NCI-H526 (cell line): ENCODE results near the gene NR4A3.
"Not testable (repeated sequence)": the region's sequence is repeated elsewhere in the genome, so short reads cannot be mapped to it uniquely, and the experiment has no call there.

Experiments used
- DNase-seq, 2 experiments: peaks; one replicate each; lab custom pipeline; 2025; lab: John Stamatoyannopoulos, UW

The NR4A3 gene

DNA sequence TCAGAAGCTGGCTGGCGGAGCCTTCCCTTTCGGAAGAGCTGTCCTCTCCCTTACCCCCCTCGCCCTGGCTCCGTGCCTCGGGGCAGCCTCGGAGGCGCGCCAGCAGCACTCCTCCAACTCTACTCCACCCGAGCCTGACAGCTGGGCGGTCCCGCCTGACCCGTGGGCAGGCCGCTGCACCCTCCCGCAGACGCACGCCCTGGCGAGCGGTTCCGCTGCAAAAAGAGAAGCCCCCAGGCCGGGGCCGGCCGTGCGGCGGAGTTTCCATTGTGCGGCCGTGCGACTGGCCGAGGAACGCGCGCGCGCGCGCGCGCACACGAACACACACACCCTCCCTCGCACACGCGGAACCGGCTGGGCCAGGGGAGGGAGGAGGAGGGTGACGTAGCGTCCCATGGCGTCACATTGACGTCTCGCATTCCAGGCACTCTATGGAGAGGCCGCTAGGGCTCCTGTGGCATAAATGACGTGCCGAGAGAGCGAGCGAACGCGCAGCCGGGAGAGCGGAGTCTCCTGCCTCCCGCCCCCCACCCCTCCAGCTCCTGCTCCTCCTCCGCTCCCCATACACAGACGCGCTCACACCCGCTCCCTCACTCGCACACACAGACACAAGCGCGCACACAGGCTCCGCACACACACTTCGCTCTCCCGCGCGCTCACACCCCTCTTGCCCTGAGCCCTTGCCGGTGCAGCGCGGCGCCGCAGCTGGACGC lies at the start of gene NR4A3:
TSS of gene NR4A3 (plus strand) at position 490 of the 713 bp plus-strand sequence. CDS start 6,158 bp downstream, outside the sequence.
- peak; percentile 91 to 96 for DNase-seq

GRCh38 chr9:99773468-99774138 lies 48.1 kb upstream of the NR4A3 start:
- no peak for DNase-seq

- no peak for DNase-seq
These were observed 43.4 kb upstream of the NR4A3 start for GRCh38 chr9:99778308-99778707.

- DNase-seq: no peak
These were observed 42.8 kb upstream of the NR4A3 start for GRCh38 chr9:99778836-99779235.

DNA sequence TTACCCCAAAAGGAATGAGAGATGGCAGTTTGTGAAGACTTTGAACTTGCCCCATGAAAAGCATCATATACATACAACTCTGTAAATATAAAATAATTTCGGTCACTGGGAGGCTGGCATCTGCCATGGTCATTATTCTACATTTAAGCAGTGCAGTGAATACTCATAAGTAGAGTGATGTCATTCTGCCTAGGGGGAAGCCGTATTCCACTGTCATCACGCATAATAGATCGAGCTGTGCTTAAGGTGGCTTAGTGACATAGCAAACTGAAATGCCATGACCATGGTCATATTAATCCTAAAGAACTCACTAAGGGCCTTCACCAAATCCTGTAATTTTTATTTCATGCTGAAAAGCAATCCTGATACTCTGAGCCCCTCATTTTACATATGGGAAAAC lies 42.4 kb upstream of the NR4A3 start:
- DNase-seq: no peak

DNA sequence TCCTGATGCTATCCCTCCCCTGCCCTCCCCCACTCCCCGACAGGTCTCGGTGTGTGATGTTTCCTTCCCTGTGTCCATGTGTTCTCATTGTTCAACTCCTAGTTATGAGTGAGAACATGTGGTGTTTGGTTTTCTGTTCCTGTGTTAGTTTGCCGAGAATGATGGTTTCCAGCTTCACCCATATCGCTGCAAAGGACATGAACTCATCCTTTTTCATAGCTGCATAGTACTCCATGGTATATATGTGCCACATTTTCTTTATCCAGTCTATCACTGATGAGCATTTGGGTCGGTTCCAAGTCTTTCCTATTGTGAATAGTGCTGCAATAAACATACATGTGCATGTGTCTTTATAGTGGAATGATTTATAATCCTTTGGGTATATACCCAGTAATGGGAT lies 39.3 kb upstream of the NR4A3 start:
- DNase-seq: not testable (repeated sequence)

DNA sequence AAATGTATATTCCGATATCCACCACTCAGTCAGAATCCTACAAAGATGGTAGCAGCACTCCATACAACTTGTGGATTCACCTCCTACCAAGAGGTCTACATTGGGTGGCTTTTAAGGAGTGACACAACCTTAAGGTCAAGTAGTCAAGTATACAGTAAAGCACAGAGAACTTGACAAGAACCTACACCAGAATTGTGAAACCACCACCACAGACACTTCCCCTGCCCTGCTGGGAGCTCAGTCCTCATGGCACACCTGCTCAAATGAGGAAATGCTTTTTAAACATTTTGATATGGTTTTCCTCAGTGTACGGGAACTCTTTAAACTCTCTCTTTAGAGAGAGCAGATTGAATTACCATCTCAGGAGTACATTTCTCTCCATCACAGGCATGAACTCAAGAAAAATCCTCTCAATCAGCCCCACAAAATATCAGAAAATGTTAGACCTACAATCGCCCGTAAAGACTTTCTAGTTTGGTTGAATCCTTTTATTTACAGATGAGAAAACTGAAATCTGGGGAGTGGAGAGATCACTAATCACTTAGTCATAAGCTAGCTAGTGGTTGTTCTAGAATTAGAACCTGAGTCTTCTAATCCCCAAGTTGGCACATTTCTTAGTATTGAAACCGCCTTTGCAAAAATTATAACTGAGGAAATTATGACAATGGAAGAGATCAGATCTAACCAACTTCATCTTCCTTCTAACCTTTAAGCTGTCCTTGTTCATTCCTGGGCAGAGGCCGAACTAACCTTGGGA lies 38.5 kb upstream of the NR4A3 start:
- DNase-seq: no peak

- DNase-seq: no peak
These were observed 37.9 kb upstream of the NR4A3 start for GRCh38 chr9:99783799-99784198.

GRCh38 chr9:99785010-99785590 lies 36.6 kb upstream of the NR4A3 start:
- no peak for DNase-seq

DNA sequence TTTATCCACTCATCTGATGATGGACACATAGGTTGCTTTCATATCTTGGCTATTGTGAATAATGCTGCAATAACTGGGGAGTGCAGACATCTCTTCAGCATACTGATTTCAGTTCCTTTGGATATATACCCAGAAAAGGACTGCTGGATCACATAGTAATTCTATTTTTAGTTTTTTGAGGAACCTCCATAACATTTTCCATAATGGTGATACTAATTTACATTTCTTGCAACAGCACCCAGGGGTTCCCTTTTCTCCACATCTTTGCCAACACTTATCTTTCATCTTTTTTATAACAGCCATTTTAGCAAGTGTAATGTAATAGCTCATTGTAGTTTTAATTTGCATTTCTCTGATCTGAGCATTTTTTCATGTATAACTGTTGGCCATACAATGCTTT lies 34.1 kb upstream of the NR4A3 start:
- DNase-seq: no peak

DNA sequence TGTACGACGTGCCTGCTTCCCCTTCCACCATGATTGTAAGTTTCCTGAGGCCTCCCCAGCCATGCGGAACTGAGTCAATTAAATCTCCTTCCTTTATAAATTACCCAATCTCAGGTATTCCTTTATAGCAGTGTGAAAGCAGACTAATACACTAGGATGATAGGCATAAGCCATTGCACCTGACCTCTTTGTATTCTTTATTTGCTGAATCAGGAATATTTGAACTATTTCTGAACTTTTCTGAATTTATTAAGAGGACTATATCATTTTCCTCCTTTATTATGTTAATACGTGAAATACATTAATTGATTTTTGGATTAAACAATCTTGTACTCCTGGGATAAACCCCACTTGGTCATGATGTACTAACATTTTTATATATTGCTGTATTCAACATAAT lies 28.2 kb upstream of the NR4A3 start:
- no peak for DNase-seq

- DNase-seq: no peak
These were observed 25.5 kb upstream of the NR4A3 start for GRCh38 chr9:99796231-99796630.

GRCh38 chr9:99801775-99802174 lies 19.9 kb upstream of the NR4A3 start:
- DNase-seq: no peak

DNA sequence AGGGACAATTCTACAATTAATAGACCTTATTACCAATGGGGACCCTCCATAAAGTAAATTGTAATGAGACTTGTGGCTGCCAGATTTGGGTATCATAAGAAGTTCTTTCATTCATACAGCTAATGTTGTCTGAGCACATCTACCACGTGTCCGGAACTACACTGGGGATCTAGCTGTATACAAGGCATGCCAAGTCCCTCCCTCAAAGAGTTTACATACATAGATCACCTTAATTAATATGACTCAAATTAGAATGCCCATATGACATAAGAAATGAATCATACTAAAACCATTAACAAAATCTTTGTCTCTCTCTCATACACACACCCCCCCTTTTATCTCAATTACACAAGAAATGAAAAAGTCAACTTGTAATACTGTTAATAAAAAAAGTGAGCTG lies 18.0 kb upstream of the NR4A3 start:
- no peak for DNase-seq

DNA sequence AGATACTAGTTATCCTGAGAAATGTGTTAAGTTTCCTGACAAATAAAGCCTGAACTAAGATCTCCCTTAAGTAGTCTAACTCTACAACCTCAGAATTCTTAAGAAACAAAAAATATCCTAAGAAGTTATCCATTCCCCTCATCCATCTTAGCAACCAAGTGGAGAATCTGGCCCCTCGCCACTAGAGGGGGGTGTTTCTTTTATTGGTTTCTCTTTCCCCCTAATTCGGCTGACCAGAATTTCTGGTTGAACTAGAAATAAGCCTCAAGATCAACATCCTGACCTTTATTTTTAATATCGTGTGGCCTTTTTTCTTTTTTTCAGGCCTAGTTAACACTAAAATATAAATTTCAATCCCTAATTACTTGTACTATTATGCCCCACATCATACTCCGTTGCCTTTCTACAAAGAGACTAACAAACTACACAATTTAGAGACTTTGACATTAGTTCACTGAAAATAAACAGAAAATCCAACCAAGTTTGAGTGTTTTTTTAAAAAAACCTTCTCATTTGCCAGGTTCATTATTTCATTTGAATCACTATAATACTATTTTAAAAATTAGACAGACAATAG lies 14.3 kb upstream of the NR4A3 start:
- peak; percentile 4 to 69 for DNase-seq

- no peak for DNase-seq
These were observed 13.7 kb upstream of the NR4A3 start for GRCh38 chr9:99807956-99808355.

GRCh38 chr9:99808454-99808853 lies 13.2 kb upstream of the NR4A3 start:
- DNase-seq: no peak

DNA sequence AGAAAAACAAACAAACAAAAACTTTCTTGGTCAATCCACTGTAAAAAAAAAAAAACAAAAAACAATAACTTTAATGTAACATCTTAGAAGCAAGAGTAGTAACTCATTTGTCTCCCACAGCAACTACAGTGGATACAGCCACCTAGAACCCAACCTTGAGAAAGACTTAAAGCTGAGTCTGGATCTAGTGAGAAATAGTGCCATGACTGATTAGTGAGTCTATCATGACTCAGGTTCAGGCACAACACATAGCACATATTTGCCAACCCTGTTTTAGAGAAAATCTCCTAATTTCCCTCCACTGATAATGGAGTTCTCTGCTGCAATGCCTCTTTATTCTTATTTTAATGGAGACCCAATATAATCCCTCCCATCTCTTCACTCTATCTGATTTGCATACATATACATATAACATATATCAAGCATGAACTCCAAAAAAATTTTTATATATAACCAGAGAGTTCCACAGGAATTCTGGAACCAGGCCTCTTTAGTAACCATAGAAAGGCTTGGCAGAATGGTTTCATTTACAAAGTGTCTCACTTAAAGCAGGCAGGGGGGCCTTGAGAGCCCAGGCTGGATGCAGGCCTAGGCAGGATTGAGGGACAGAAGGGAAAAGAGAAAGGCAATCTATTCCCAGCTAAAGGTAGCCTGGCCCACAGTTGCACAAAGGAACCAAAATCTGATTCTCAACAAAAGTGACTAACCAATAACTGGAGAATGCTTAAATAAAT lies 11.9 kb upstream of the NR4A3 start:
- no peak for DNase-seq

DNA sequence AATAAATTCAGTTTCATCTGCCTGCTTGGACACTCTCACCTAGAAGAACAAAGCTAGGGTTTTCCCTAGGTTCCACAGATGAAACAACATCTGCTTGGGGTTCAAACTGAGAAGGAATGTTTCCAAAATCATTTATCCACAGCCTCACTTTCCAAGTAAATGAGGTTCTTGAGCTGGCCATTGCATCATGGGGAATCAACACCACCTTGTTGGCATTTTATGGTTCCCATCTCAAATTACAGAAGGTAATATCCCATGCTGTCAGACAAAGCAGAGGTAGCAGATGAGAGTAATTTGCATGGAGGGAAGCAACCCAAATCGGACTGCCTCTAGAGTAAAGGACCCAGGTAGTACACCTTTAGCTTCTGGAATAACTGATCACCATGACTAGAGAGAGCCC lies 10.5 kb upstream of the NR4A3 start:
- DNase-seq: peak; percentile 82 to 86

- peak in 1 of 2 experiments; percentile 57 for DNase-seq
These were observed 9.9 kb upstream of the NR4A3 start for GRCh38 chr9:99811598-99812383.

DNA sequence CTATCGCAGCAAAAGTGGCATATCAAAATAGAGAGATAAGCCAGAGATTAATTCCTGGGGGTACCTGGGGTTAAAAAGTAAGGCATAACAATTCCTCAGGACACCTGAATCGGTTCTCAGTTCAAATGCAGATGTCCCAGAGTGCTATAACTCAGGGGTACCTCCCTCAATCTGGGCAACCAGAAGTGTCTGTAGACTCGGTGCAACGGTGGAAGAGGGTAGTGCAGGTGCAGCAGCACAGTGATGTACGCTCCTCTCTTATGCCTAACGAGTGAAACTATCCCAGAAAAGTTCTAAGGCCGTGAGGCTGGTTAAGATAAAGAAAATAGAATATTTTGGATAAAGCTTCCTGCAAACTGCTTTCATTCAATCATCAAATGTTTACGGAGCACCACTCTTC lies 7.9 kb upstream of the NR4A3 start:
- peak in 1 of 2 experiments; percentile 26 for DNase-seq
